H1 (cell line): Measurements from ENCODE around the gene OTOP3. TPM values are rescaled to one million over a fixed set of nuclear protein-coding genes. Genes with fewer than 3 reads are reported as not detected.

ENCODE experiments used
- CTCF ChIA-PET: fragments of 300-600 bp; sonication (Branson Sonifier 250); formaldehyde crosslinking; loops from one replicate; lab custom pipeline; 2021; ENCODE audit not compliant: partially characterized antibody; lab: Charles Lee
- POLR2A ChIA-PET: fragments of 300-600 bp; sonication (Branson Sonifier 250); formaldehyde crosslinking; loops from one replicate; lab custom pipeline; 2021; ENCODE audit warnings: inconsistent platforms; ENCODE audit not compliant: partially characterized antibody; lab: Charles Lee
- DNase-seq, 2 experiments: peaks; one replicate each; pipeline versions ENCODE4 v3.0.0 to v3.0.0-alpha.2; 2010 to 2022; ENCODE audit warnings: low spot score in 2 of 2, low read depth in 1 of 2, mixed read lengths in 1 of 2
- FAIRE-seq: peaks from 2 replicates; lab custom pipeline; 2011; peaks lifted over from hg19 to GRCh38; lab: Jason Lieb, UNC
- H2AFZ ChIP-seq: 2 replicates; pipeline ENCODE4 v1.8.1; 2012; ENCODE audit warnings: low read length, inconsistent platforms
- H2AK5ac ChIP-seq: 2 replicates; pipeline ENCODE4 v1.6.1; 2013; ENCODE audit warnings: low read depth, low read length
- H2BK120ac ChIP-seq: replicated peaks from 2 replicates; pipeline ENCODE3; 2013; ENCODE audit warnings: low read depth, low read length, inconsistent platforms
- H2BK12ac ChIP-seq: 2 replicates; pipeline ENCODE4 v1.6.1; 2013; ENCODE audit warnings: low read depth, low read length
- H2BK15ac ChIP-seq: 2 replicates; pipeline ENCODE4 v1.6.1; 2013; ENCODE audit warnings: low read length
- H2BK20ac ChIP-seq: 2 replicates; pipeline ENCODE4 v1.6.1; 2013; ENCODE audit warnings: low read length
- H2BK5ac ChIP-seq: 2 replicates; pipeline ENCODE4 v1.6.1; 2013; ENCODE audit warnings: low read depth, low read length
- H3K14ac ChIP-seq: 2 replicates; pipeline ENCODE4 v1.6.1; 2013; ENCODE audit warnings: inconsistent platforms; ENCODE audit not compliant: insufficient read length
- H3K18ac ChIP-seq: 2 replicates; pipeline ENCODE4 v1.6.1; 2013; ENCODE audit warnings: low read length; ENCODE audit errors: extremely low read depth
- H3K23ac ChIP-seq: 2 replicates; pipeline ENCODE4 v1.6.1; 2013; ENCODE audit warnings: inconsistent platforms; ENCODE audit not compliant: insufficient read length
- H3K23me2 ChIP-seq: 2 replicates; pipeline ENCODE4 v1.6.1; 2013; ENCODE audit warnings: low read depth, low read length
- H3K27ac ChIP-seq: 2 replicates; pipeline ENCODE4 v1.6.1; 2011; ENCODE audit warnings: low read depth, low read length, inconsistent platforms
- H3K27me3 ChIP-seq, 4 experiments: replicated peaks in 1 of 4; 1 replicate in 1 of 4; 2 replicates in 3 of 4; pipeline versions ENCODE4 v1.6.1 to v1.8.1; 2011 to 2013; ENCODE audit warnings: low read length in 3 of 4, mild to moderate bottlenecking in 3 of 4, inconsistent platforms in 2 of 4, mixed read lengths in 2 of 4, moderate library complexity in 1 of 4; ENCODE audit not compliant: control insufficient read depth in 3 of 4, insufficient read depth in 3 of 4; ENCODE audit errors: extremely low read depth in 1 of 4
- H3K36me3 ChIP-seq, 4 experiments: 2 replicates each; pipeline versions ENCODE4 v1.6.1 to v1.8.1; 2011 to 2013; ENCODE audit warnings: mild to moderate bottlenecking in 4 of 4, low read length in 3 of 4, moderate library complexity in 2 of 4, control low read depth in 1 of 4, inconsistent platforms in 1 of 4; ENCODE audit not compliant: insufficient read depth in 4 of 4, control insufficient read depth in 2 of 4
- H3K4ac ChIP-seq: replicated peaks from 2 replicates; pipeline ENCODE3; 2013; ENCODE audit warnings: low read length, low read depth, mixed read lengths, inconsistent platforms; ENCODE audit not compliant: insufficient read length
- H3K4me1 ChIP-seq, 4 experiments: replicated peaks in 1 of 4; 1 replicate in 1 of 4; 2 replicates in 3 of 4; pipeline versions ENCODE4 v1.6.1 to v1.8.1; 2011 to 2013; ENCODE audit warnings: low read length in 3 of 4, inconsistent platforms in 2 of 4, mixed read lengths in 1 of 4; ENCODE audit not compliant: insufficient read depth in 4 of 4, control insufficient read depth in 3 of 4
- H3K4me2 ChIP-seq, 2 experiments: 2 replicates each; pipeline versions ENCODE4 v1.6.1 to v1.8.1; 2011 to 2013; ENCODE audit warnings: low read depth in 2 of 2, low read length in 2 of 2, control low read depth in 1 of 2, inconsistent platforms in 1 of 2, mild to moderate bottlenecking in 1 of 2; ENCODE audit not compliant: insufficient read depth in 1 of 2
- H3K4me3 ChIP-seq, 4 experiments: fragments of 200-600, 300-600 bp in 1 of 4; sonication (generic), shearing (Covaris generic), sonication (Bioruptor Twin) in 1 of 4; 2 replicates each; pipeline versions ENCODE4 v1.5.1 to v1.8.1; 2011 to 2016; ENCODE audit warnings: low read length in 4 of 4, low read depth in 3 of 4, control low read depth in 2 of 4, inconsistent platforms in 2 of 4, mild to moderate bottlenecking in 2 of 4, mixed read lengths in 1 of 4, moderate library complexity in 1 of 4; ENCODE audit not compliant: insufficient read depth in 2 of 4; ENCODE audit errors: extremely low read depth in 1 of 4
- H3K56ac ChIP-seq: replicated peaks from 2 replicates; pipeline ENCODE3; 2013; ENCODE audit warnings: low read depth, mild to moderate bottlenecking, mixed read lengths, low read length, inconsistent platforms; ENCODE audit not compliant: insufficient read length
- H3K79me1 ChIP-seq: 2 replicates; pipeline ENCODE4 v1.6.1; 2013; ENCODE audit warnings: low read depth, low read length, control low read depth
- H3K79me2 ChIP-seq, 2 experiments: 2 replicates each; pipeline versions ENCODE4 v1.6.1 to v1.8.1; 2012 to 2013; ENCODE audit warnings: low read length in 2 of 2, mild to moderate bottlenecking in 2 of 2, inconsistent platforms in 1 of 2; ENCODE audit not compliant: insufficient read depth in 2 of 2, control insufficient read depth in 1 of 2
- H3K9ac ChIP-seq, 4 experiments: replicated peaks in 1 of 4; 1 replicate in 1 of 4; 2 replicates in 3 of 4; pipeline versions ENCODE4 v1.6.1 to v1.8.1; 2011 to 2013; ENCODE audit warnings: low read depth in 3 of 4, low read length in 3 of 4, control low read depth in 2 of 4, mild to moderate bottlenecking in 2 of 4, moderate library complexity in 2 of 4, inconsistent platforms in 1 of 4; ENCODE audit errors: extremely low read depth in 1 of 4
- H3K9me3 ChIP-seq, 2 experiments: 2 replicates each; pipeline versions ENCODE4 v1.6.1 to v1.8.1; 2012 to 2013; ENCODE audit warnings: mild to moderate bottlenecking in 2 of 2, moderate library complexity in 2 of 2, control low read depth in 1 of 2, inconsistent platforms in 1 of 2, low read depth in 1 of 2, low read length in 1 of 2, mixed read lengths in 1 of 2; ENCODE audit not compliant: insufficient read depth in 2 of 2
- H4K20me1 ChIP-seq, 2 experiments: replicated peaks in 1 of 2; 2 replicates each; pipeline versions ENCODE3 to v1.8.1; 2011 to 2013; ENCODE audit warnings: inconsistent platforms in 2 of 2, low read length in 2 of 2, mild to moderate bottlenecking in 1 of 2; ENCODE audit not compliant: insufficient read depth in 2 of 2, control insufficient read depth in 1 of 2
- H4K5ac ChIP-seq: 2 replicates; pipeline ENCODE4 v1.6.1; 2013; ENCODE audit warnings: low read length, low read depth, mixed read lengths, inconsistent platforms; ENCODE audit not compliant: insufficient read length
- H4K8ac ChIP-seq: 2 replicates; pipeline ENCODE4 v1.8.0; 2013; ENCODE audit warnings: mild to moderate bottlenecking, moderate library complexity, low read length, inconsistent platforms; ENCODE audit not compliant: insufficient read depth; ENCODE audit errors: extremely low read depth
- H4K91ac ChIP-seq: replicated peaks from 2 replicates; pipeline ENCODE3; 2013; ENCODE audit warnings: low read length, mixed read lengths, inconsistent platforms; ENCODE audit not compliant: insufficient read length
- CBX5 ChIP-seq: fragments of 300-800, 300-1000 bp; sonication (generic); IDR thresholded peaks from 2 replicates; pipeline ENCODE4 v1.7.1; 2016; ENCODE audit warnings: antibody characterized with exemption, low read length, low read depth
- CREB1 ChIP-seq: IDR thresholded peaks from 2 replicates; pipeline ENCODE4 v1.6.1; 2012; ENCODE audit warnings: inconsistent platforms
- HDAC6 ChIP-seq: IDR thresholded peaks from one replicate; pipeline ENCODE4 v1.7.1; 2012; ENCODE audit warnings: low read depth, mild to moderate bottlenecking, inconsistent platforms, low read length, moderate library complexity
- PHF8 ChIP-seq: fragments of 200-600 bp; sonication (generic); conservative IDR thresholded peaks from 2 replicates; pipeline ENCODE4 v1.7.1; 2012; ENCODE audit warnings: low read depth, mild to moderate bottlenecking, inconsistent platforms, low read length, moderate library complexity
- POLR2AphosphoS5 ChIP-seq: IDR thresholded peaks from 2 replicates; pipeline ENCODE4 v1.6.1; 2011; ENCODE audit warnings: low read depth, low read length
- POU5F1 ChIP-seq: IDR thresholded peaks from 2 replicates; pipeline ENCODE4 v1.6.1; 2011; ENCODE audit warnings: low read depth, mild to moderate bottlenecking, low read length, moderate library complexity
- RBBP5 ChIP-seq: IDR thresholded peaks from 2 replicates; pipeline ENCODE4 v1.7.1; 2012; ENCODE audit warnings: low read depth, mild to moderate bottlenecking, inconsistent platforms, low read length, moderate library complexity, borderline replicate concordance
- RNF2 ChIP-seq: fragments of 200-900, 300-1000 bp; sonication (generic); IDR thresholded peaks from 2 replicates; pipeline ENCODE4 v1.7.1; 2016; ENCODE audit warnings: borderline replicate concordance, low read depth, mild to moderate bottlenecking, antibody characterized with exemption, low read length; ENCODE audit not compliant: poor library complexity, severe bottlenecking; ENCODE audit errors: missing control alignments
- SAP30 ChIP-seq: fragments of 300-600 bp; sonication (generic); IDR thresholded peaks from 2 replicates; pipeline ENCODE4 v1.7.1; 2012; ENCODE audit warnings: low read length, moderate library complexity, mild to moderate bottlenecking, inconsistent platforms; ENCODE audit not compliant: insufficient read depth, insufficient replicate concordance
- SRF ChIP-seq: IDR thresholded peaks from 2 replicates; pipeline ENCODE4 v1.6.1; 2011; ENCODE audit warnings: mild to moderate bottlenecking, low read depth, low read length, moderate library complexity
- TCF12 ChIP-seq: IDR thresholded peaks from 2 replicates; pipeline ENCODE4 v1.6.1; 2011; ENCODE audit warnings: low read depth, mild to moderate bottlenecking, low read length
- WGBS, 2 experiments: shearing (Covaris generic) in 1 of 2; methylation state at CpG; one replicate each; pipeline versions ENCODE4 v1.1.6 to v1.1.7; 2013 to 2015; ENCODE audit warnings: low lambda C conversion rate in 2 of 2, mixed read lengths in 2 of 2, inconsistent platforms in 1 of 2, low coverage in 1 of 2, missing lambda C conversion rate in 1 of 2; ENCODE audit not compliant: insufficient replicate concordance in 2 of 2, insufficient coverage in 1 of 2, insufficient read length in 1 of 2; ENCODE audit errors: extremely low coverage in 1 of 2, missing lambda C conversion rate in 1 of 2; 5-methylcytosine and 5-hydroxymethylcytosine counted together
- polyA plus RNA-seq, 7 experiments: library from polyadenylated mRNA; depleted of rRNA in 3 of 7; stranded (reverse) in 5 of 7; unstranded in 2 of 7; fragments of >200 nt in 5 of 7; fragments of 200-250 nt in 2 of 7; gene quantifications; 1 replicate in 5 of 7; 2 replicates in 1 of 7; 4 replicates in 1 of 7; pipeline versions ENCODE4 v1.2.1 to v1.2.3, GENCODE V29; 2011 to 2013; ENCODE audit warnings: missing spikeins in 2 of 7, mixed read lengths in 2 of 7
- total RNA-seq: library from RNA; stranded (reverse); fragmentation: NEBNext Ultra II Directional; extraction: Animal tissue kit (Norgen Biotek cat#: 25700); gene quantifications from 2 replicates; pipeline ENCODE4 v1.2.1, GENCODE V29; 2021
- TF ChIP-seq, protein P1 (sequence below): IDR thresholded peaks from 2 replicates; pipeline ENCODE4 v1.6.1; 2012; ENCODE audit warnings: low read length, inconsistent platforms

The OTOP3 gene
- total and polyA plus RNA-seq, 2 of the 8 experiments (the other 6 are each of a cell fraction or from before 2014, with no cell fraction given): 0.05 TPM; not detected in 1

- POLR2A ChIA-PET: interaction anchor here (1.0 kb wide), 1 partner anchor 74 kb away, joined by 3 read pairs; no protein-coding TSS in a partner anchor
- no peak overlapping the region for H2AK5ac ChIP-seq
- TF ChIP-seq POLR2AphosphoS5 (no peak), RNF2 (no peak), CBX5 (no peak), PHF8 (no peak), SAP30 (no peak), RBBP5 (no peak), SRF (no peak), CREB1 (no peak), HDAC6 (no peak), TCF12 (no peak), POU5F1 (no peak)
- TF ChIP-seq, protein P1, sequence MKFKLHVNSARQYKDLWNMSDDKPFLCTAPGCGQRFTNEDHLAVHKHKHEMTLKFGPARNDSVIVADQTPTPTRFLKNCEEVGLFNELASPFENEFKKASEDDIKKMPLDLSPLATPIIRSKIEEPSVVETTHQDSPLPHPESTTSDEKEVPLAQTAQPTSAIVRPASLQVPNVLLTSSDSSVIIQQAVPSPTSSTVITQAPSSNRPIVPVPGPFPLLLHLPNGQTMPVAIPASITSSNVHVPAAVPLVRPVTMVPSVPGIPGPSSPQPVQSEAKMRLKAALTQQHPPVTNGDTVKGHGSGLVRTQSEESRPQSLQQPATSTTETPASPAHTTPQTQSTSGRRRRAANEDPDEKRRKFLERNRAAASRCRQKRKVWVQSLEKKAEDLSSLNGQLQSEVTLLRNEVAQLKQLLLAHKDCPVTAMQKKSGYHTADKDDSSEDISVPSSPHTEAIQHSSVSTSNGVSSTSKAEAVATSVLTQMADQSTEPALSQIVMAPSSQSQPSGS: no peak
Observed at GRCh38 chr17:74939534-74939933, 3.8 kb downstream of the OTOP3 start.

More at GRCh38 chr17:74939534-74939933, 3.8 kb downstream of the OTOP3 start:
- no peak overlapping the region for H2BK12ac ChIP-seq
- H2BK15ac ChIP-seq: no peak overlapping the region
- WGBS, 2 experiments: 76% methylated on average over 8 of the region's 8 CpGs; no CpG with 5 or more reads in 1 of the 2 experiments
- no peak overlapping the region for H3K27ac ChIP-seq
- H2BK5ac ChIP-seq: no peak overlapping the region
- no peak overlapping the region for H2BK120ac ChIP-seq
- CTCF ChIA-PET: interaction anchor here (1.2 to 49.9 kb wide), 4 partner anchors 10 to 195 kb away, joined by 3 to 1072 read pairs (median 538); partner anchors contain the start of genes MRPL58, OTOP2, OTOP3 and USH1G
- no peak overlapping the region for H3K14ac ChIP-seq
- FAIRE-seq: no peak
- no peaks in the 10 kb centered on the region for H3K36me3 ChIP-seq
- no peak overlapping the region for H4K5ac ChIP-seq
- no peak overlapping the region for H3K23ac ChIP-seq
- no peaks in the 10 kb centered on the region for H3K79me2 ChIP-seq
- H3K4me3 ChIP-seq: no peak overlapping the region
- H3K23me2 ChIP-seq: peaks cover 3% of the 10 kb centered on the region; the same call in 1 of the 2 replicates
- H3K9ac ChIP-seq: no peak overlapping the region
- no peak overlapping the region for H3K4me2 ChIP-seq
- H3K9me3 ChIP-seq: no peaks in the 10 kb centered on the region
- no peak overlapping the region for H4K91ac ChIP-seq
- H3K4ac ChIP-seq: no peak overlapping the region
- peaks cover 2 to 11% of the 10 kb centered on the region in 2 experiments for H4K20me1 ChIP-seq
- H3K27me3 ChIP-seq: peaks cover 22 to 46% (median 40%) of the 10 kb centered on the region in 4 experiments
- H2AFZ ChIP-seq: no peak overlapping the region
- H2BK20ac ChIP-seq: no peak overlapping the region
- no peak overlapping the region for H4K8ac ChIP-seq
- peaks cover 0 to 6% (median 3%) of the 10 kb centered on the region in 4 experiments; a peak in 4 of 7 replicates for H3K4me1 ChIP-seq
- no peak overlapping the region for H3K56ac ChIP-seq
- DNase-seq: no peak
- no peaks in the 10 kb centered on the region for H3K79me1 ChIP-seq
- H3K18ac ChIP-seq: no peak overlapping the region
